ENCODE measurements around the gene MAPK11. TPM values are rescaled to one million over a fixed set of nuclear protein-coding genes. Genes with fewer than 3 reads are reported as not detected.

The MAPK11 gene
- polyA plus RNA-seq, 1 donor (not counting 4 experiments of a cell fraction or from before 2014, with no cell fraction given) = 4.6 TPM

DNA sequence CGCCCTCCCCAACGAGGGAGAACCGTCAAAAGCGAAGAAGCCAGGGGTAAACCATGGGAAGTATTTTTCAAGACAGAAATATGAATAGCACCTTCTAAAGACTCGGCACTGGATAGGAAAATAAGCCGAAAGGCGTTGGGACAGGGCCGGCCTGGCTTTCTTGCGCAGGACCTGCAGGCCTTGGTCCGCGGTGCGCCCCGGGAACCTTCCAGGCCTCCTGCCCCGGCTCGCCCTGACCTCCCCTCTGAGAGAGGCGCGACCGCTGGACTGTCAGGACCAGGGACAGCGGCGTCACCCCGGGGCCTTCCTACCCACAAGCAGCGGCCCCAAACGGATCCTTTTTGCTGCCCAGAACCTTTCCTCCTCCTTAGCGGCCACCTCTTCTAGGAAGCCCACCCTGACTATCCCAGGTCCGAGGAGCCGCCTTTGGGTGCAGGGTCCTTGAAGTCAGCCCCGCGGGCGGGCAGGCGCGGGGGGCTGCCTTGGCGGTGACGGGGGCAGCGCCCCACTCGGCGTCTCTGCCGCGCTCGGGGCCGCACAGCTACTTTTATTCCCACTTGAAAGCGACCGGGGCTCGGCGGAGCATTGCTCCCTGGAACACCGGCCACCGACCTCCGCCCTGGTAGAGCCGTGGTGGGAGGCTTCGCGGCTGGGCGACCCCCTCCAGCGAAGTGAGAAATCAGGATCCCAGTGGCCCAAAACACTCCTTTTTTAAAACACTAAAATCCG, 650 bp upstream of the MAPK11 start:
- peaks cover 20% of the 10 kb centered on the region for H3K4me1 ChIP-seq (ENCODE audit: control insufficient read depth, extremely low read depth, insufficient read depth, low read length)
- DNase-seq (ENCODE audit: low read depth, low spot score) (no peak), FAIRE-seq (no peak)
- dilution Hi-C loops (cut with MboI; ENCODE audit: extremely low pct_ligation_motif_present, low sequenced_read_pairs) = no loop called here
- peak overlapping the region; percentile 44 to 74 (median 59) for H3K4me3 ChIP-seq (ENCODE audit: control insufficient read depth in 2 of 3, extremely low read depth in 1 of 3, insufficient read depth in 2 of 3, low read depth in 1 of 3, low read length in 3 of 3)
- peaks cover 6% of the 10 kb centered on the region for H4K20me1 ChIP-seq (ENCODE audit: control insufficient read depth, extremely low read depth, insufficient read depth, low read length)
- H3K9ac ChIP-seq (ENCODE audit: control insufficient read depth, extremely low read depth, insufficient read depth, low read length) = no peak overlapping the region
- H3K9me3 ChIP-seq (ENCODE audit: control insufficient read depth, low read depth, low read length) = no peaks in the 10 kb centered on the region
- TF ChIP-seq, protein P1, sequence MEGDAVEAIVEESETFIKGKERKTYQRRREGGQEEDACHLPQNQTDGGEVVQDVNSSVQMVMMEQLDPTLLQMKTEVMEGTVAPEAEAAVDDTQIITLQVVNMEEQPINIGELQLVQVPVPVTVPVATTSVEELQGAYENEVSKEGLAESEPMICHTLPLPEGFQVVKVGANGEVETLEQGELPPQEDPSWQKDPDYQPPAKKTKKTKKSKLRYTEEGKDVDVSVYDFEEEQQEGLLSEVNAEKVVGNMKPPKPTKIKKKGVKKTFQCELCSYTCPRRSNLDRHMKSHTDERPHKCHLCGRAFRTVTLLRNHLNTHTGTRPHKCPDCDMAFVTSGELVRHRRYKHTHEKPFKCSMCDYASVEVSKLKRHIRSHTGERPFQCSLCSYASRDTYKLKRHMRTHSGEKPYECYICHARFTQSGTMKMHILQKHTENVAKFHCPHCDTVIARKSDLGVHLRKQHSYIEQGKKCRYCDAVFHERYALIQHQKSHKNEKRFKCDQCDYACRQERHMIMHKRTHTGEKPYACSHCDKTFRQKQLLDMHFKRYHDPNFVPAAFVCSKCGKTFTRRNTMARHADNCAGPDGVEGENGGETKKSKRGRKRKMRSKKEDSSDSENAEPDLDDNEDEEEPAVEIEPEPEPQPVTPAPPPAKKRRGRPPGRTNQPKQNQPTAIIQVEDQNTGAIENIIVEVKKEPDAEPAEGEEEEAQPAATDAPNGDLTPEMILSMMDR (optimal IDR thresholded peaks at IDR 0.05 in 1 of 3, IDR thresholded peaks at IDR 0.05 in 1 of 3, conservative IDR thresholded peaks at IDR 0.05 in 1 of 3; ENCODE audit: extremely low read depth in 1 of 3, insufficient read depth in 2 of 3, low read length in 3 of 3) = no peak
- TF ChIP-seq EZH2 (IDR thresholded peaks at IDR 0.05; ENCODE audit: low read length) = peak; percentile 46
- H3K27ac ChIP-seq (ENCODE audit: control insufficient read depth, insufficient read depth, low read length) = no peak overlapping the region
- H3K4me2 ChIP-seq (ENCODE audit: control insufficient read depth, extremely low read depth, insufficient read depth, low read depth, low read length) = peak overlapping the region; percentile 87
- no peaks in the 10 kb centered on the region for H3K79me2 ChIP-seq (ENCODE audit: control insufficient read depth, insufficient read depth, low read length)
- peaks cover 5% of the 10 kb centered on the region for H3K27me3 ChIP-seq (ENCODE audit: control insufficient read depth, extremely low read depth, insufficient read depth, low read length)
- H3K36me3 ChIP-seq (ENCODE audit: control insufficient read depth in 2 of 2, extremely low read depth in 1 of 2, insufficient read depth in 2 of 2, low read length in 2 of 2) = peaks cover 11 to 16% of the 10 kb centered on the region in 2 experiments
- H2AFZ ChIP-seq (ENCODE audit: control insufficient read depth, low read length) = no peak overlapping the region
- H3K9me1 ChIP-seq (ENCODE audit: control insufficient read depth, extremely low read depth, insufficient read depth, low read length) = no peaks in the 10 kb centered on the region

DNA sequence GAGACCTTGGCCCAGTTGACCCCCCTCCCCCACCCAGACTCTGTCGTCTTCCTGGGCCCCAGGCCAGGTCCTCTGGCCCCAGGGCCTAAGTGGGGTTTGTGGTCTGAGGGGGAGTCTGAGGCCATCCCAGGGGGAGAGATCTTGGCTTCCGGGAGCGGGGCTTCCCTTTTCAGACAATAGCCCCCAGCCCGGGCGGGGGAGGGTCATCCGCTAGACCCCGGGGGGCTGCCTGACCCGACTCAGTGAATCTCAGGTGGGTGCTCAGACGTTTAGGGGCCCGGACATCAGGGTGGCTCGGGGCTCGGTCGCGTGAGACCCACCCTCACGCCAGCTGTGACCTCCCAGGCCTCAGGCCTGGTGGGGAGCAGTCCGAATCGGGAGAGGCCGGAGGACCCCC, 609 bp downstream of the MAPK11 start:
- dilution Hi-C loops (cut with MboI; ENCODE audit: extremely low pct_ligation_motif_present, low sequenced_read_pairs) = no loop called here
- peak overlapping the region; percentile 48 for H3K4me2 ChIP-seq (ENCODE audit: control insufficient read depth, extremely low read depth, insufficient read depth, low read depth, low read length)
- no peaks in the 10 kb centered on the region for H3K79me2 ChIP-seq (ENCODE audit: control insufficient read depth, insufficient read depth, low read length)
- DNase-seq (ENCODE audit: low read depth, low spot score) (no peak), FAIRE-seq (no peak)
- peak overlapping the region in 2 of 3 experiments; percentile 44 to 54 for H3K4me3 ChIP-seq (ENCODE audit: control insufficient read depth in 2 of 3, extremely low read depth in 1 of 3, insufficient read depth in 2 of 3, low read depth in 1 of 3, low read length in 3 of 3)
- H3K9me1 ChIP-seq (ENCODE audit: control insufficient read depth, extremely low read depth, insufficient read depth, low read length) = no peaks in the 10 kb centered on the region
- no peaks in the 10 kb centered on the region for H3K9me3 ChIP-seq (ENCODE audit: control insufficient read depth, low read depth, low read length)
- H3K9ac ChIP-seq (ENCODE audit: control insufficient read depth, extremely low read depth, insufficient read depth, low read length) = peak overlapping the region; percentile 15
- peaks cover 20% of the 10 kb centered on the region for H3K4me1 ChIP-seq (ENCODE audit: control insufficient read depth, extremely low read depth, insufficient read depth, low read length)
- no peak for TF ChIP-seq EZH2 (IDR thresholded peaks at IDR 0.05; ENCODE audit: low read length)
- TF ChIP-seq, protein P1 (optimal IDR thresholded peaks at IDR 0.05 in 1 of 3, IDR thresholded peaks at IDR 0.05 in 1 of 3, conservative IDR thresholded peaks at IDR 0.05 in 1 of 3; ENCODE audit: extremely low read depth in 1 of 3, insufficient read depth in 2 of 3, low read length in 3 of 3) = no peak
- H2AFZ ChIP-seq (ENCODE audit: control insufficient read depth, low read length) = no peak overlapping the region
- peaks cover 5% of the 10 kb centered on the region for H3K27me3 ChIP-seq (ENCODE audit: control insufficient read depth, extremely low read depth, insufficient read depth, low read length)
- no peak overlapping the region for H3K27ac ChIP-seq (ENCODE audit: control insufficient read depth, insufficient read depth, low read length)
- H4K20me1 ChIP-seq (ENCODE audit: control insufficient read depth, extremely low read depth, insufficient read depth, low read length) = peaks cover 6% of the 10 kb centered on the region
- H3K36me3 ChIP-seq (ENCODE audit: control insufficient read depth in 2 of 2, extremely low read depth in 1 of 2, insufficient read depth in 2 of 2, low read length in 2 of 2) = peaks cover 0 to 8% of the 10 kb centered on the region in 2 experiments

Data from keratinocyte (primary cell).